ENCODE results near the gene TRIM9. TPM values are rescaled to one million over a fixed set of nuclear protein-coding genes. Genes with fewer than 3 reads are reported as not detected.

TRIM9 gene
- total RNA-seq, 2 experiments from 2014 or later, result 0.56 to 0.79 TPM

- Mint-ChIP-seq H3K9me3 (ENCODE audit: low read depth) (no peaks in the 10 kb centered on the region), H3K27me3 (peaks cover 13% of the 10 kb centered on the region), H3K36me3 (no peaks in the 10 kb centered on the region), H3K4me1 (no peaks in the 10 kb centered on the region), H3K4me3 (no peak overlapping the region), H3K27ac (no peak overlapping the region)
- ATAC-seq (no peak), DNase-seq (no peak)
- CTCF ChIA-PET, result interaction anchor here (0.6 to 1.1 kb wide), 2 partner anchors 47 to 1338 kb away, joined by 4 to 6 read pairs; no protein-coding TSS in a partner anchor
These were observed 14.7 kb upstream of the TRIM9 start for GRCh38 chr14:51109651-51110050.

DNA sequence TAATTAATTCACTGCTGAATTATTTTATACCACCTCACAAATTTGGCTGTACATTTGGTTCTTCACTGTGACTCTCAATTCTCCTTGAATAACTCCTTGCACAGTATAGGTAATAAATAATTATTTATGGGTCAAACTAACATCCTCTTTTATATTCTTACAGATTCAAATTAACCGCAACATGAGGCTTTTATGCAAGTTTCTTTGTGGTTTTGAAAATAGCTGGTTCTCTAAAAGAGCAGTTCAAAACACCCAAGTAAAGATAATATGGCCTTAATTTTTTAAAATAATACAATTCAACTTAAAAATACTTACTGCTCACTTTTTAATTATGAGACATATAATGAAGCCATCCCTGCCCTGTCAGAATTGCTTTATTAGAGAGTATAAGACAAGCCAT lies 12.9 kb upstream of the TRIM9 start:
- CTCF ChIA-PET, result no interaction called here
- no peak for DNase-seq
- ATAC-seq, result no peak
- Mint-ChIP-seq H3K36me3 (no peaks in the 10 kb centered on the region), H3K27ac (no peak overlapping the region), H3K4me3 (no peak overlapping the region), H3K9me3 (ENCODE audit: low read depth) (no peaks in the 10 kb centered on the region), H3K4me1 (no peaks in the 10 kb centered on the region), H3K27me3 (peaks cover 25% of the 10 kb centered on the region)

GRCh38 chr14:51104467-51104866 lies 9.6 kb upstream of the TRIM9 start:
- no peak overlapping the region for H3K27ac Mint-ChIP-seq
- no peak for ATAC-seq

DNA sequence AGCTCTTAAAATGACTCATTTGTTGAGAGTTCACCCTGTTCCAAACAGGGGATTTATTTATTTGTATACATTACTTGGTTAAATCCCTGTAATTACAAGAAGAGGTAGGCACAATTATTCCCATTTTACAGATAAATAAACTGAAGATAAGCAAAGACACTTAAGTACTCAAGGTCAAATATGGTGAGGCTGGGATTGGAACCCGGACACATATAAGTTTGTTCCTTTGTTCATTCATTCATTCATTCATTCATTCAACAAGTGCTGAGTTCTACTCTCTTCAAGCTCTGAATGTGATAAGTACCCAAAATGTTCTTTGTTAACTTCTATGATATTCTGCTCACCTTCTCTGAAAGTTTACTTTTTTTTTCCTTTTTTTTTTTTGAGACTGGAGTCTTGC lies 2.4 kb upstream of the TRIM9 start:
- Mint-ChIP-seq H3K4me1 (peaks cover 17% of the 10 kb centered on the region), H3K27ac (no peak overlapping the region), H3K27me3 (peaks cover 62% of the 10 kb centered on the region)

More at GRCh38 chr14:51104467-51104866, 9.6 kb upstream of the TRIM9 start:
- no peak for DNase-seq
- CTCF ChIA-PET, result no interaction called here
- no peaks in the 10 kb centered on the region for H3K4me1 Mint-ChIP-seq
- H3K9me3 Mint-ChIP-seq (ENCODE audit: low read depth), result no peaks in the 10 kb centered on the region
- no peaks in the 10 kb centered on the region for H3K36me3 Mint-ChIP-seq
- peaks cover 46% of the 10 kb centered on the region for H3K27me3 Mint-ChIP-seq
- no peak overlapping the region for H3K4me3 Mint-ChIP-seq

GRCh38 chr14:51096870-51097269 lies 2.0 kb upstream of the TRIM9 start:
- CTCF ChIA-PET, result interaction anchor here (0.7 kb wide), 1 partner anchor 211 kb away, joined by 3 read pairs; no protein-coding TSS in a partner anchor
- ATAC-seq (no peak), DNase-seq (no peak)
- Mint-ChIP-seq H3K27me3 (peaks cover 59% of the 10 kb centered on the region), H3K4me3 (no peak overlapping the region), H3K4me1 (peaks cover 17% of the 10 kb centered on the region), H3K27ac (no peak overlapping the region), H3K9me3 (ENCODE audit: low read depth) (no peaks in the 10 kb centered on the region), H3K36me3 (no peaks in the 10 kb centered on the region)

More for the DNA sequence above, 2.4 kb upstream of the TRIM9 start:
- DNase-seq, result no peak
- Mint-ChIP-seq H3K36me3 (no peaks in the 10 kb centered on the region), H3K9me3 (ENCODE audit: low read depth) (no peaks in the 10 kb centered on the region), H3K4me3 (no peak overlapping the region)
- no peak for ATAC-seq
- CTCF ChIA-PET, result interaction anchor here (0.7 kb wide), 1 partner anchor 212 kb away, joined by 3 read pairs; no protein-coding TSS in a partner anchor

DNA sequence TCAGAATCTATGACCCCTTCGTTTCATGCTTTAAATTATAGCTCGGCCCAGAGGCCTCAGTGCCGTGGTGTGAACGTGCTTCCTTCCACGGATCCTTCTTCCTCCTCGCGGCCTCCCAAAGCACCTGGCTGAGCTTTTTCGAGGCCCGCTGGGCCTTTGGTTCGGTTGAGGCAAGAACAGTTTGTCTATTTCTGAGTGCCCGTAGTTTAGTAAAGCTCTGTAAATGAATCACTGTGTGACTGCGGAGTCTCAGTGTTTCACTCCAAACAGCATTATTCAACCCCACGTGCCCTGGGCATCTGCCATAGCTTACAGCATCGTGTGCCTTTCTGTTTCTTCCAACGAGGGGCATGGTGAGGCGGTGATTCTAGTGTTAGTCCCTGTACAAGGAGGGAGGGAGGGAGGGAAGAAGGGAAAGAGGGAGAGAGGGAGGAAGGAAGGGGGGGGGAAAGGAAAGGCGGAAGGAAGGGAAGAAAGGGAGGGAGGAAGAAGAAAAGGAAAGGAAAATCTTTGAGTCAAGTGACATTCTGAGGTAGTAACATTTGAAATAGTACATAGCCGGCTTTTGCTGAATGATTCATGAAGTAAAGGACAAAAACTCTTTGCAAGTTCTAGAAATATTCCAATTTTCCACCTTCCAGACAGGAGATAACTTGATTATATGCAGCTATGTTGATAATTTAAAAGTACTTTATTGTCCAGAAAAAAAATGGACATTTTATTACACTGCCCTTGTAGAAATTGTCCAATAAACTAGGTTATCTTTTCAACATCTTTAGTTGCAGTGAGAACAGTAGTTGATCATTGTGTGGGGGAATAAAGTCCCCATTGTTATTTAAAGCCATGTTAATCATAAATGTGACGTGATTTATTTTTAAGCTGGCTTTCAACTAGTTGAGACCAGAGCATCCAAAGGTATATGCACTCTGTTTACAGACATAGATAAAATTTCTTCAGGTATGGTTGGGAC lies 1.2 kb upstream of the TRIM9 start:
- Mint-ChIP-seq H3K9me3 (ENCODE audit: low read depth) (no peaks in the 10 kb centered on the region), H3K27ac (peak overlapping the region; percentile 65), H3K27me3 (peaks cover 58% of the 10 kb centered on the region), H3K4me3 (peak overlapping the region; percentile 79), H3K4me1 (peaks cover 17% of the 10 kb centered on the region), H3K36me3 (no peaks in the 10 kb centered on the region)
- DNase-seq (no peak), ATAC-seq (no peak)
- CTCF ChIA-PET, result interaction anchor here (1.1 to 1.8 kb wide), 4 partner anchors 11 to 683 kb away, joined by 3 to 6 read pairs (median 4); no protein-coding TSS in a partner anchor

- CTCF ChIA-PET, result interaction anchor here (1.1 to 1.8 kb wide), 9 partner anchors 10 to 685 kb away, joined by 3 to 8 read pairs (median 4); partner anchors contain the start of gene TMX1
- H3K27me3 Mint-ChIP-seq, result peaks cover 45% of the 10 kb centered on the region
- DNase-seq, result peak; percentile 54
- H3K4me3 Mint-ChIP-seq, result peak overlapping the region; percentile 79
- H3K36me3 Mint-ChIP-seq, result no peaks in the 10 kb centered on the region
- no peak for ATAC-seq
- no peaks in the 10 kb centered on the region for H3K9me3 Mint-ChIP-seq (ENCODE audit: low read depth)
- H3K4me1 Mint-ChIP-seq, result peaks cover 17% of the 10 kb centered on the region
- H3K27ac Mint-ChIP-seq, result peak overlapping the region; percentile 36
These were observed 553 bp downstream of the TRIM9 start for GRCh38 chr14:51094282-51094821.

DNA sequence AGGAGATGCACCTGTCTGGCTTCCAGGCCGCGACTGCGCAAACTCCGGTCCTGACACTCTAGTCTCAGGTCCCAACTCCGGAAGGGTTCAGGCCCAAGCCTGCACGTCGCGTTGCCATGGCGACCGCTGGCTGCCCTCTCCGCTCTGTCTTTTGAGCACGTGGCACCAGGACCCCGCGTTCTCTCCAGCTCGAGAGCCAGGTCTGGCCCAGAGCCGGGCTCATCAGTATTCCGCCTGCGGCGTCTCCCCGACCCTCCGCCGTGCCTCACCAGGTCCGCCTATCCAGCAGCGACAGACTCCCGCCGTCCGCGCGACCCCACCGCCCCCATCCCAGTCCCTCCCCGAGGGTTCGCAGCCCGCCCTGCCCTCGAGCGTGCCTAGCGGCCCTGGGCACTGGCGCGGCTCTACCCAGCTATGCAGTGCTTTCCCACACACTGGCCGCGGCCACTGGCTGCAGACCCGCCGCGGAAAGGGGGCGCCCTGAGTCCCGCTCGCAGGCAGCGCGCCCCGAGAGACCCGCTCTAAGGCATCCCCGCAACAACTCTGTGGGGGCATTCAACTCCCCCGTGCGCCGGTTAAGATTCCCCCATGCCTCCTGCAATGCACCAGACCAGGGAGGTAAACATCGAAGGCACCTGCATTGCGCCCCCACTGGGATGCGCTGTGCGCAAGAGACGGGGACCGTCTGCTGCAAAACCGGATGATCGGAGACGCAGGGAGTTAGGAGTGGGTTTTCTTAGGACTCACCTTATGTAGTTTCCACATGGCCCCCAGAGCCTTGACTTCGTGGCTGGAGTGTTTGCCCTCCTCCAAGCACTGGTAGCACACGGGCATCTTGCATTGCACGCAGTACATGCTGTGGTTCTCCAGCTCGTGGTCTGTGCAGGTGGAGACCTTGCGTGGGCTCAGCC lies 1.3 kb downstream of the TRIM9 start:
- Mint-ChIP-seq H3K9me3 (ENCODE audit: low read depth) (no peaks in the 10 kb centered on the region), H3K27ac (no peak overlapping the region), H3K4me1 (peaks cover 17% of the 10 kb centered on the region), H3K27me3 (peaks cover 42% of the 10 kb centered on the region), H3K36me3 (no peaks in the 10 kb centered on the region), H3K4me3 (peak overlapping the region; percentile 79)
- DNase-seq, result peak; percentile 68
- ATAC-seq, result peak; percentile 22
- CTCF ChIA-PET, result interaction anchor here (1.4 to 1.8 kb wide), 6 partner anchors 10 to 205 kb away, joined by 3 to 8 read pairs (median 4); partner anchors contain the start of gene TMX1

DNA sequence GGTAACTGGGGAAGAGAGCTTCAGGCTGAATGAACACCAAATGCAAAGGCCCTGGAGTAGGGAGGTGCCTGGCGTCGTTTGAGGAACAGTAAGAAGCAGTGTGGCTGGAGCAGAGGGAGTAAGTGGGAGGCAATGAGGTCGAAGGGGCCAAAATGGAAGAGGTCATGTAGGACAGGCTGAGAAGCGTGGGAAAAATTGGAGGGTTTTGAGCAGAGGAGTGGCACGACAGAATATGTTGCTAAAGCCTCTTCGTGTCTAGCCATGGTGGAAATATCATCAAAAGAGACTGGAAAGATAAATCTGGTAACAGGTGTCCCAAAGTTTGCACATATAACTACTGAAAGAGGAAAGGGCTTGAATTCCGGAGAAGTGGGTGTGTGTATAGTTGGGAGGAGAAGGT lies 1.9 kb downstream of the TRIM9 start:
- H3K27ac Mint-ChIP-seq, result no peak overlapping the region

DNA sequence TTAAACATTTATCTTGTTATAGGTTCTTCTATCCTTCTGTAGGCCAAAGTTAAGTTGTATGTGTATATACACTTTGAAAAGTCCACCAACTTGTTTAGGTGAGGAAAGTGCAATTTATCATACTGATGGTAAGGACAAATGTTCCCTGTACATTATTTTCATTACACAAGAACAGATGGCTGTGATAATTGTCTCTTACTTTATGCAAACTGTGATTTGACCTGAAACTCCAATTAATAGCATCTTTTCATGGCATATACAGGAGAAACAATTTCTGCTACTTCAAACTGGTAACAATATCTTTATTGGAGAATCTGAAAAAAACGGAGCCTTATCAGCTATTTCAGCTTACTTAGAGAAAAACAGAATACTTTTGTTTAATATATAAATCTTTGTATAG lies 5.6 kb downstream of the TRIM9 start:
- no peak for ATAC-seq

More for the DNA sequence above, 1.9 kb downstream of the TRIM9 start:
- CTCF ChIA-PET, result no interaction called here
- Mint-ChIP-seq H3K4me3 (peak overlapping the region; percentile 1), H3K36me3 (no peaks in the 10 kb centered on the region), H3K27me3 (peaks cover 42% of the 10 kb centered on the region), H3K9me3 (ENCODE audit: low read depth) (no peaks in the 10 kb centered on the region), H3K4me1 (peaks cover 17% of the 10 kb centered on the region)
- DNase-seq (no peak), ATAC-seq (no peak)

GRCh38 chr14:51087031-51087441 lies 7.9 kb downstream of the TRIM9 start:
- CTCF ChIA-PET, result no interaction called here
- Mint-ChIP-seq H3K4me3 (no peak overlapping the region), H3K4me1 (peaks cover 9% of the 10 kb centered on the region), H3K36me3 (no peaks in the 10 kb centered on the region), H3K27me3 (peaks cover 4% of the 10 kb centered on the region), H3K27ac (no peak overlapping the region), H3K9me3 (ENCODE audit: low read depth) (no peaks in the 10 kb centered on the region)
- DNase-seq (no peak), ATAC-seq (peak; percentile 36)

More for the DNA sequence above, 5.6 kb downstream of the TRIM9 start:
- no peak for DNase-seq
- H3K4me3 Mint-ChIP-seq, result no peak overlapping the region
- H3K27me3 Mint-ChIP-seq, result peaks cover 21% of the 10 kb centered on the region
- H3K9me3 Mint-ChIP-seq (ENCODE audit: low read depth), result no peaks in the 10 kb centered on the region
- H3K27ac Mint-ChIP-seq, result no peak overlapping the region
- no peaks in the 10 kb centered on the region for H3K36me3 Mint-ChIP-seq
- H3K4me1 Mint-ChIP-seq, result peaks cover 18% of the 10 kb centered on the region
- CTCF ChIA-PET, result no interaction called here

GRCh38 chr14:51086044-51086443 lies 8.9 kb downstream of the TRIM9 start:
- no peaks in the 10 kb centered on the region for H3K36me3 Mint-ChIP-seq
- ATAC-seq (no peak), DNase-seq (no peak)
- H3K27me3 Mint-ChIP-seq, result peaks cover 4% of the 10 kb centered on the region
- CTCF ChIA-PET, result no interaction called here
- H3K4me3 Mint-ChIP-seq, result no peak overlapping the region
- no peaks in the 10 kb centered on the region for H3K9me3 Mint-ChIP-seq (ENCODE audit: low read depth)
- H3K4me1 Mint-ChIP-seq, result peaks cover 9% of the 10 kb centered on the region
- H3K27ac Mint-ChIP-seq, result no peak overlapping the region

- no peak overlapping the region for H3K27ac Mint-ChIP-seq
- H3K4me3 Mint-ChIP-seq, result no peak overlapping the region
- DNase-seq, result no peak
- H3K36me3 Mint-ChIP-seq, result no peaks in the 10 kb centered on the region
- H3K27me3 Mint-ChIP-seq, result peaks cover 4% of the 10 kb centered on the region
- H3K4me1 Mint-ChIP-seq, result peaks cover 9% of the 10 kb centered on the region
- CTCF ChIA-PET, result interaction anchor here (1.4 kb wide), 1 partner anchor 10 kb away, joined by 8 read pairs; the partner anchor contains the start of gene TRIM9
- no peaks in the 10 kb centered on the region for H3K9me3 Mint-ChIP-seq (ENCODE audit: low read depth)
- ATAC-seq, result no peak
These were observed 9.9 kb downstream of the TRIM9 start for GRCh38 chr14:51084962-51085361.

Measured in activated CD8-positive, alpha-beta memory T cell treated with anti-CD3 and anti-CD28 coated beads, Interleukin-2, amount 10 ng/mL, durations not matched to agents 7 days and 5 days (primary cell).